HCT116 (cell line): Measurements from ENCODE around the gene DRAP1. TPM values are rescaled to one million over a fixed set of nuclear protein-coding genes. Genes with fewer than 3 reads are reported as not detected.

Experiments used
- ATAC-seq: fragments of 200-7000 bp; cut with Tn5 transposase; 2 replicates; pipeline ENCODE4 v1.9.1; 2020; ENCODE audit warnings: mild to moderate bottlenecking, moderate library complexity
- BruUV-seq: library from RNA; stranded (reverse); fragments of 400-500 nt; replicated peaks from 2 replicates; lab custom pipeline; 2021; lab: Mats Ljungman, UMichigan
- CTCF ChIA-PET: fragments of 300-600 bp; sonication (Branson Sonifier 250); formaldehyde crosslinking; loops from one replicate; lab custom pipeline; 2021; ENCODE audit warnings: antibody characterized with exemption; lab: Charles Lee
- POLR2A ChIA-PET: fragments of 300-600, 350-600 bp; sonication (Branson Sonifier 250); formaldehyde crosslinking; loops from one replicate; lab custom pipeline; 2021; ENCODE audit warnings: antibody characterized with exemption; lab: Charles Lee
- RAD21 ChIA-PET, 2 experiments: fragments of 300-600 bp; sonication (Branson Sonifier 250); formaldehyde crosslinking; loops; one replicate each; lab custom pipeline; 2023; ENCODE audit warnings: low total read pairs in 2 of 2; ENCODE audit not compliant: uncharacterized antibody in 2 of 2, unreplicated experiment in 2 of 2, low non-redundant PET in 1 of 2; lab: Charles Lee
- DNase-seq: peaks from one replicate; pipeline ENCODE4 v3.0.0-alpha.2; 2010; ENCODE audit warnings: low read depth, low spot score
- H2AFZ ChIP-seq: fragments of 200-600 bp; shearing (Covaris generic), sonication (generic); 2 replicates; pipeline ENCODE4 v1.6.1; 2017; ENCODE audit warnings: low read depth, mixed run types, mixed read lengths, antibody characterized with exemption, low read length; ENCODE audit not compliant: poor library complexity, severe bottlenecking
- H3K27ac ChIP-seq: 2 replicates; pipeline ENCODE4 v1.5.1; 2012; ENCODE audit warnings: low read depth, low read length
- H3K27me3 ChIP-seq: fragments of 200-600 bp; sonication (generic); 2 replicates; pipeline ENCODE4 v1.6.1; 2016; ENCODE audit warnings: mixed run types, low read length, mixed read lengths; ENCODE audit not compliant: insufficient read depth
- H3K36me3 ChIP-seq, 2 experiments: fragments of 200-500 bp in 1 of 2; fragments of 200-600 bp in 1 of 2; sonication (Bioruptor generic) in 1 of 2; sonication (generic) in 1 of 2; 2 replicates each; pipeline versions ENCODE4 v1.5.1 to v1.6.1; 2014 to 2016; ENCODE audit warnings: low read length in 2 of 2, inconsistent platforms in 1 of 2, mixed read lengths in 1 of 2, mixed run types in 1 of 2; ENCODE audit not compliant: insufficient read depth in 2 of 2, control insufficient read depth in 1 of 2
- H3K4me1 ChIP-seq, 2 experiments: fragments of 200-600 bp in 1 of 2; sonication (generic) in 1 of 2; 2 replicates each; pipeline versions ENCODE4 v1.5.1 to v1.6.1; 2012 to 2017; ENCODE audit warnings: low read length in 2 of 2, inconsistent platforms in 1 of 2, mild to moderate bottlenecking in 1 of 2, mixed read lengths in 1 of 2, mixed run types in 1 of 2, moderate library complexity in 1 of 2; ENCODE audit not compliant: insufficient read depth in 2 of 2, control insufficient read depth in 1 of 2
- H3K4me2 ChIP-seq: fragments of 200-600 bp; sonication (generic); 2 replicates; pipeline ENCODE4 v1.6.1; 2017; ENCODE audit warnings: mixed run types, low read length, mixed read lengths
- H3K4me3 ChIP-seq, 2 experiments: fragments of 200-600 bp in 1 of 2; sonication (generic) in 1 of 2; replicated peaks in 1 of 2; 2 replicates each; pipeline ENCODE4 v1.5.1; 2011 to 2016; ENCODE audit warnings: low read length in 2 of 2, control low read depth in 1 of 2, low read depth in 1 of 2, mild to moderate bottlenecking in 1 of 2, mixed read lengths in 1 of 2, mixed run types in 1 of 2
- H3K79me2 ChIP-seq: fragments of 200-600 bp; sonication (generic); 2 replicates; pipeline ENCODE4 v1.6.1; 2017; ENCODE audit warnings: mild to moderate bottlenecking, mixed run types, low read length, moderate library complexity, mixed read lengths; ENCODE audit not compliant: insufficient read depth
- H3K9ac ChIP-seq: fragments of 200-600 bp; sonication (generic); 2 replicates; pipeline ENCODE4 v1.6.1; 2016; ENCODE audit warnings: low read length, mixed read lengths
- H3K9me2 ChIP-seq: fragments of 200-600 bp; sonication (generic), shearing (Covaris generic); 2 replicates; pipeline ENCODE4 v1.6.1; 2017; ENCODE audit warnings: mixed run types, mild to moderate bottlenecking, moderate library complexity; ENCODE audit not compliant: insufficient read depth
- H3K9me3 ChIP-seq, 2 experiments: fragments of 200-500 bp in 1 of 2; fragments of 200-600 bp in 1 of 2; sonication (Bioruptor generic) in 1 of 2; sonication (generic) in 1 of 2; 2 replicates each; pipeline ENCODE4 v1.6.1; 2014 to 2017; ENCODE audit warnings: low read length in 2 of 2, mixed read lengths in 2 of 2, inconsistent platforms in 1 of 2, low read depth in 1 of 2, mild to moderate bottlenecking in 1 of 2, mixed run types in 1 of 2, moderate library complexity in 1 of 2; ENCODE audit not compliant: control insufficient read depth in 1 of 2, insufficient read depth in 1 of 2
- H4K20me1 ChIP-seq: fragments of 200-600 bp; sonication (generic), shearing (Covaris generic); 2 replicates; pipeline ENCODE4 v1.6.1; 2017; ENCODE audit warnings: mixed run types, mild to moderate bottlenecking, moderate library complexity; ENCODE audit not compliant: insufficient read depth
- FOSL1 ChIP-seq: IDR thresholded peaks from 2 replicates; pipeline ENCODE4 v1.6.1; 2012; ENCODE audit warnings: low read depth
- POLR2AphosphoS5 ChIP-seq: IDR thresholded peaks from 2 replicates; pipeline ENCODE4 v1.6.1; 2011; ENCODE audit warnings: mild to moderate bottlenecking, low read depth, low read length, moderate library complexity
- RAD21 ChIP-seq: IDR thresholded peaks from 2 replicates; pipeline ENCODE4 v1.6.1; 2012; ENCODE audit warnings: low read depth, mild to moderate bottlenecking
- REST ChIP-seq: IDR thresholded peaks from 2 replicates; pipeline ENCODE4 v1.6.1; 2012; ENCODE audit warnings: low read depth
- YY1 ChIP-seq: IDR thresholded peaks from 2 replicates; pipeline ENCODE4 v1.6.1; 2011; ENCODE audit warnings: low read length, low read depth, moderate library complexity, mild to moderate bottlenecking; ENCODE audit not compliant: insufficient replicate concordance; ENCODE audit errors: extremely low read depth
- intact Hi-C: fragments of 100-400 bp; cut with micrococcal nuclease; formaldehyde crosslinking; loops from 2 replicates; pipeline ENCODE4 v1.10.0; 2022
- total RNA-seq: library from RNA; stranded (reverse); gene quantifications from one replicate; pipeline ENCODE4 v1.2.1, GENCODE V29; 2021; ENCODE audit not compliant: unreplicated experiment

The DRAP1 gene
- total RNA-seq, 1 experiment from 2014 or later, result 158 TPM

GRCh38 chr11:65897020-65897471 is 22.2 kb upstream of the DRAP1 start:
- ATAC-seq, result no peak
- peaks cover 26 to 79% of the 10 kb centered on the region in 2 experiments for H3K4me1 ChIP-seq

More at GRCh38 chr11:65897020-65897471, 22.2 kb upstream of the DRAP1 start:
- H3K4me2 ChIP-seq, result peak overlapping the region; percentile 71
- no peaks in the 10 kb centered on the region for H3K27me3 ChIP-seq
- H3K27ac ChIP-seq, result peak overlapping the region; percentile 99
- H3K9me3 ChIP-seq, result no peaks in the 10 kb centered on the region
- POLR2A ChIA-PET, result interaction anchor here (1.4 to 10.9 kb wide), 4 partner anchors 7 to 18 kb away, joined by 4 to 124 read pairs (median 15); partner anchors contain the start of genes CCDC85B and FIBP
- no peak for DNase-seq
- TF ChIP-seq YY1 (no peak), FOSL1 (no peak), REST (no peak), POLR2AphosphoS5 (peak; percentile 11; the same call in 1 of the 2 replicates), RAD21 (no peak)
- peak overlapping the region in 1 of 2 experiments; percentile 90; a peak in 1 of 4 replicates for H3K4me3 ChIP-seq
- peaks cover 86% of the 10 kb centered on the region for H3K79me2 ChIP-seq
- no peaks in the 10 kb centered on the region for H3K9me2 ChIP-seq
- RAD21 ChIA-PET, result no interaction called here
- H3K36me3 ChIP-seq, result peaks cover 10 to 52% of the 10 kb centered on the region in 2 experiments; a peak in 3 of 4 replicates
- no peak overlapping the region for H2AFZ ChIP-seq
- peak overlapping the region; percentile 99 for H3K9ac ChIP-seq
- CTCF ChIA-PET, result interaction anchor here (1.0 kb wide), 1 partner anchor 9 kb away, joined by 3 read pairs; the partner anchor contains the start of gene FIBP
- BruUV-seq, result no TSS peak
- intact Hi-C loops, result no loop called here
- peaks cover 31% of the 10 kb centered on the region; the same call in 1 of the 2 replicates for H4K20me1 ChIP-seq
